GM18526 (cell line): Measurements from ENCODE around the gene TNNT1.

Experiments
- POLR2A ChIP-seq: IDR thresholded peaks from 3 replicates; pipeline ENCODE4 v1.6.1; 2011; ENCODE audit not compliant: insufficient read length; ENCODE audit errors: extremely low read depth

Gene TNNT1

GRCh38 chr19:55089342-55089944 lies 59.6 kb downstream of the TNNT1 start:
- TF ChIP-seq POLR2A, result no peak

GRCh38 chr19:55088543-55089341 lies 60.3 kb downstream of the TNNT1 start:
- TF ChIP-seq POLR2A, result no peak

GRCh38 chr19:55088021-55088451 lies 61.0 kb downstream of the TNNT1 start:
- no peak for TF ChIP-seq POLR2A

- TF ChIP-seq POLR2A, result no peak
Observed at GRCh38 chr19:55087542-55087901, 61.5 kb downstream of the TNNT1 start.

GRCh38 chr19:55086730-55087541 lies 62.1 kb downstream of the TNNT1 start:
- TF ChIP-seq POLR2A, result no peak

GRCh38 chr19:55085923-55086715 lies 62.9 kb downstream of the TNNT1 start:
- no peak for TF ChIP-seq POLR2A

GRCh38 chr19:55084416-55084815 lies 64.6 kb downstream of the TNNT1 start:
- TF ChIP-seq POLR2A, result no peak

GRCh38 chr19:55083004-55083850 lies 65.8 kb downstream of the TNNT1 start:
- TF ChIP-seq POLR2A, result no peak
